Mesothelial cell of epicardium (in vitro differentiated cells): ENCODE results near the gene FAM216A. TPM values are rescaled to one million over a fixed set of nuclear protein-coding genes. Genes with fewer than 3 reads are reported as not detected.
A peak's percentile ranks its signal among the peaks of the same experiment; 100 is the strongest.

ENCODE experiments used
- DNase-seq, 2 experiments: peaks; one replicate each; pipeline ENCODE4 v3.0.0; 2021; ENCODE audit warnings: low spot score in 2 of 2; ENCODE audit not compliant: unreplicated experiment in 2 of 2
- H3K27ac Mint-ChIP-seq: 2 replicates; pipeline ENCODE4 v1.8.0; 2021; ENCODE audit warnings: mixed read lengths
- H3K27me3 Mint-ChIP-seq: 2 replicates; pipeline ENCODE4 v1.8.0; 2021; ENCODE audit warnings: low read depth, mixed read lengths
- H3K36me3 Mint-ChIP-seq: 2 replicates; pipeline ENCODE4 v1.8.0; 2021; ENCODE audit warnings: mixed read lengths
- H3K4me1 Mint-ChIP-seq: 2 replicates; pipeline ENCODE4 v1.8.0; 2021; ENCODE audit warnings: mixed read lengths
- H3K4me3 Mint-ChIP-seq: 2 replicates; pipeline ENCODE4 v1.8.0; 2021; ENCODE audit warnings: mild to moderate bottlenecking, moderate library complexity, mixed read lengths
- H3K9me3 Mint-ChIP-seq: 2 replicates; pipeline ENCODE4 v1.8.0; 2021; ENCODE audit warnings: mixed read lengths
- total RNA-seq: library from RNA; stranded (reverse); gene quantifications from 3 replicates; pipeline ENCODE4 v1.2.1, GENCODE V29; 2021
- TF ChIP-seq, protein P1 (sequence below): fragments of 200-600 bp; sonication (generic); IDR thresholded peaks from one replicate; pipeline ENCODE4 v1.5.0; 2021; ENCODE audit warnings: antibody characterized with exemption; ENCODE audit not compliant: unreplicated experiment

FAM216A gene
- total RNA-seq, 1 donor from 2014 or later, result 9.9 TPM

DNA sequence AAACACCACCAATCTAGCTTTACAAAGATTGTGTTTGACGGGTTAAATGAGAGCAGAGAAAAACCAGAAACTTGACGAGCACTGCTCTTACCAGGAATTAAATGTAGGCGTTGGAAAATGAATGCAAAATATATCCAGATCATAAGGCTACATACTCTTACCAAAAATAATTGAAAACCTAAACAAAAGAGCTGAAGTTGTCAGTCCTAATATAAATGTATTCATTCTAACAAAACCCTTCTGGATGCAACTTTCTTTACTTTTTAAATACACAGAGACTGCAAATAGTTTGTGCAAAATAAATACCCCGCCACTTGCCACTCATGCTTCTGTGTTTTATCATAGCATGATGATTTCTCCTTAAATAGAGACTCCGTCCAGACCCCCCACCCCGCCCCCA, 66.2 kb downstream of the FAM216A start:
- Mint-ChIP-seq H3K4me1 (peaks cover 14% of the 10 kb centered on the region), H3K9me3 (no peaks in the 10 kb centered on the region), H3K4me3 (no peak overlapping the region), H3K36me3 (peaks cover 10% of the 10 kb centered on the region), H3K27ac (no peak overlapping the region), H3K27me3 (no peaks in the 10 kb centered on the region)
- TF ChIP-seq, protein P1, sequence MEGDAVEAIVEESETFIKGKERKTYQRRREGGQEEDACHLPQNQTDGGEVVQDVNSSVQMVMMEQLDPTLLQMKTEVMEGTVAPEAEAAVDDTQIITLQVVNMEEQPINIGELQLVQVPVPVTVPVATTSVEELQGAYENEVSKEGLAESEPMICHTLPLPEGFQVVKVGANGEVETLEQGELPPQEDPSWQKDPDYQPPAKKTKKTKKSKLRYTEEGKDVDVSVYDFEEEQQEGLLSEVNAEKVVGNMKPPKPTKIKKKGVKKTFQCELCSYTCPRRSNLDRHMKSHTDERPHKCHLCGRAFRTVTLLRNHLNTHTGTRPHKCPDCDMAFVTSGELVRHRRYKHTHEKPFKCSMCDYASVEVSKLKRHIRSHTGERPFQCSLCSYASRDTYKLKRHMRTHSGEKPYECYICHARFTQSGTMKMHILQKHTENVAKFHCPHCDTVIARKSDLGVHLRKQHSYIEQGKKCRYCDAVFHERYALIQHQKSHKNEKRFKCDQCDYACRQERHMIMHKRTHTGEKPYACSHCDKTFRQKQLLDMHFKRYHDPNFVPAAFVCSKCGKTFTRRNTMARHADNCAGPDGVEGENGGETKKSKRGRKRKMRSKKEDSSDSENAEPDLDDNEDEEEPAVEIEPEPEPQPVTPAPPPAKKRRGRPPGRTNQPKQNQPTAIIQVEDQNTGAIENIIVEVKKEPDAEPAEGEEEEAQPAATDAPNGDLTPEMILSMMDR, result no peak
- DNase-seq, result no peak

DNA sequence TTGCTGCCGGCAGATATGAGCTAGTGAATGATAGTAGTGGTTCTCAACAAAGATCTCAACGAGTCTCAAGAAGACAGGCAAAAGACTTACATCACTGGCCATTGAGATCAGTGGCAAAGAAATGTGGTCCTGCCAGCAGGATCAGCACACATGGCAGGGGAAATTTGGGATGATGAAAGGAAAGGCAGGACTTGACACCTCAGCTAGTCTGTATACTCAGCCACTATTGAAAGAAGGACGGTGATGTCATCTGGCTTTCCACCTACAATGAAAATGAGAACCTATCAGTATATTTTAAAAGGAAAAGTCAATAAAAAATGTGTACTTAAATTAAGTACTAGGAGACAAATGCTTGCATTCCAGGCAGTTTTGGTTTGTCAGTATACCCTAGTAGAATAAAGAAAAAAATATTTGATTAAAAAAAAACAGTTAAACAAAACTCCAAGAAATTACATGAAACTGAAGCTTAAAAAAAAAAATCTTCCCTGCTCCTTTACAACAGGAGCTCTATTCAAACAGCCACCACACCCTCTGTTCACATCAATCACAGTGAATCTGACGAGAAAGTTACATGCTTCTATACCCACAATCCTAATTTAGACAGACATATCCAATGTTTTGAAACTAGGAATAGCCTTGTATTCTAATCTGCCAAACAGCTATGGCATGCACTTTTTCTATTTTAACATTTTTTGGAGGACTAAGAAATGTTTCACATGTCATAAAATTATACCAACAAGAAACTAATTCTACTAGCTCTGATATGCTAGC, 68.4 kb downstream of the FAM216A start:
- no peak overlapping the region for H3K4me3 Mint-ChIP-seq
- peaks cover 14% of the 10 kb centered on the region for H3K4me1 Mint-ChIP-seq
- DNase-seq, result no peak
- H3K27ac Mint-ChIP-seq, result peak overlapping the region; percentile 37
- peaks cover 8% of the 10 kb centered on the region for H3K36me3 Mint-ChIP-seq
- no peaks in the 10 kb centered on the region for H3K9me3 Mint-ChIP-seq
- TF ChIP-seq, protein P1, result no peak
- no peaks in the 10 kb centered on the region for H3K27me3 Mint-ChIP-seq

DNA sequence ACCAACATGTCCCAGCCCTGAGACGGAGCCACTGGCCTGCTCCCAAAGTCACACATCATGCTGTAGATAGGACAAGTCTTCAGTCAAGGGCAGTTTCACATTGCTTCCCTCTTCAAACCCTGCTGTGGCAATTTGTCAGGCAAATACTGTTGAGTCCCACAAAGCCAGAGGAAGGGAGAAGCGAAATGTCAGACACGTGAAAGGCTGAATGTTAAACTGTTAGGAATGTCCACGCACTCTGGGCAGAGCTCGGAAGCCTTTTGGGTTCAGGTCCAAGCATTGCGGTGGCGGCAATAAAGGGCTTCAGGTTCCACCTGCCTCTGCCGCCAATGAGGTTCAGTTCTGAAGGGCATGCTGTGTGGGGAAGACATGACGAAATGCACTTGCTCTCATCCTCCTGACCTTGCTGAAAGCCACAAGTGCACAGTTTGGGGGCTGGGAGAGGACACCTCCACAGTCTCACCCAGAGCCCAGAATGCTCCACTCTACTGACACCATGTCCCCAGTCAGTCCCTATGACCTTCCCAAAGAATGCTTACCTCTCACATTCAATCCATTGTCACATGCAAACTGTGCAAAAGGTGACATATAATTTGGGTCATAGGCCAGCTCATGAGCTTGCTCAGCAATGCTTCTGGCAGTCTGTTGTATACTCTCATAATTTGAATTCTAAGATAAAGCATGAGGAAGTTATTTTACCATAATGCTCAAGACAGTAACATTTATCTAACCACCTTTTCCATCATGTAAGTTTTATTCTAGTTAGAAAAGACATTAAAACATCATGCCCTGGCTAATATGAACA, 69.2 kb downstream of the FAM216A start:
- DNase-seq, result no peak
- Mint-ChIP-seq H3K27ac (peak overlapping the region; percentile 37), H3K27me3 (no peaks in the 10 kb centered on the region), H3K36me3 (peaks cover 9% of the 10 kb centered on the region), H3K9me3 (no peaks in the 10 kb centered on the region), H3K4me3 (no peak overlapping the region), H3K4me1 (peaks cover 14% of the 10 kb centered on the region)
- TF ChIP-seq, protein P1, result no peak

DNA sequence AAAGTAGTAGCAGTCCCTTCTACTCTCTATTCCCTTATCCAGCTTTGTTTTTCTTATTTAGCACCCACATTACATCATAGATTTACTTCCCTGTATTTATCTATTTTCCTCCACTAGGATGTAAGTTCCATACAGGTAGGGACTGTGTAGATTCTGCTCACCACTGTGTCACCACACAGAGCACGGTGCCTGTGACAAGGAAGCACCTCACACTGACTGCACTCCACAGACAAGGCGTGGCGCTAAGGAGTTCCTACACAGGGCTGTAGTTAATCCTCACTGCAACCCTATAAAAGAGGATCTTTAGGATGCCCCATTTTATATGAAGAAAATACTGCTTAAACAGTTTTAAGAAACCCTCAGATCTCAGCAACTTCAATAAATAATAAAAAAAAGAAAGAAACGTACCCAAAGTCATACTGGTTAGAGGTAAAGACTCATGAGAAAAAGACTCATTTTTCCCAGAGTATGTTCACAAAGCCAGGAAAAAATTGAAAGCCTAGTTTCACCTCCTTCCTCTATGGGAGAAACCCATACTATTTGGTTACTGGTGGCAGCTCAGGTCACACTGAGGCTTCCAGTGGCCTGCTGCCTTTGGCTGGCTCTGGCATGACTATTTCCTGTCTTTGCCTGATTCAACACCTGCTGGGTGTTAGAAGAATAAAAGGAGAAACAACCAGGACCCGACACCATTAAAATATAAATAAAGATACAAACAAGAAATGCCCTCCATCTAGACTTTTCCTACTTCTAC, 70.4 kb downstream of the FAM216A start:
- TF ChIP-seq, protein P1, result no peak

More for the DNA sequence above, 70.4 kb downstream of the FAM216A start:
- H3K4me1 Mint-ChIP-seq, result peaks cover 19% of the 10 kb centered on the region
- H3K27ac Mint-ChIP-seq, result no peak overlapping the region
- H3K27me3 Mint-ChIP-seq, result no peaks in the 10 kb centered on the region
- H3K9me3 Mint-ChIP-seq, result no peaks in the 10 kb centered on the region
- no peak overlapping the region for H3K4me3 Mint-ChIP-seq
- no peak for DNase-seq
- H3K36me3 Mint-ChIP-seq, result peaks cover 7% of the 10 kb centered on the region

Other genes with a start within 250 kb of the FAM216A start
- 179 to 186 TPM (median 182 TPM) in 3 replicates for gene ATP2A2, start 187.6 kb upstream of the FAM216A start, total RNA-seq
- 62.8 to 66.6 TPM (median 66.0 TPM) in 3 replicates for gene ANAPC7, start 65.1 kb upstream of the FAM216A start, total RNA-seq
- 144 to 149 TPM (median 146 TPM) in 3 replicates for gene ARPC3, start 18.5 kb upstream of the FAM216A start, total RNA-seq
- gene GPN3, start 588 bp upstream of the FAM216A start, total RNA-seq, result 12.7 to 14.5 TPM (median 13.9 TPM) in 3 replicates
- gene VPS29, start 33.3 kb downstream of the FAM216A start, total RNA-seq, result 71.3 to 77.0 TPM (median 74.2 TPM) in 3 replicates
- 0.51 to 0.73 TPM (median 0.54 TPM) in 3 replicates for gene RAD9B, start 33.5 kb downstream of the FAM216A start, total RNA-seq
- 14.2 to 15.3 TPM (median 14.5 TPM) in 3 replicates for gene PPTC7, start 114.5 kb downstream of the FAM216A start, total RNA-seq
- gene TCTN1, start 145.3 kb downstream of the FAM216A start, total RNA-seq, result 57.7 to 64.5 TPM (median 63.4 TPM) in 3 replicates
- gene HVCN1, start 220.3 kb downstream of the FAM216A start, total RNA-seq, result 5.1 to 7.0 TPM (median 6.1 TPM) in 3 replicates